ENCODE data around the gene PDXK. TPM values are rescaled to one million over a fixed set of nuclear protein-coding genes. Genes with fewer than 3 reads are reported as not detected.

PDXK gene
- total RNA-seq, 6 experiments from 2014 or later, result 154 to 160 (median 157) TPM

- Mint-ChIP-seq H3K36me3 (ENCODE audit: low read depth) (peaks cover 36% of the 10 kb centered on the region), H3K4me3 (no peak overlapping the region), H3K27me3 (ENCODE audit: insufficient read depth) (no peaks in the 10 kb centered on the region), H3K4me1 (ENCODE audit: low read depth) (no peaks in the 10 kb centered on the region), H3K27ac (no peak overlapping the region), H3K9me3 (no peaks in the 10 kb centered on the region)
- no peak for TF ChIP-seq CTCF (IDR thresholded peaks at IDR 0.05)
- DNase-seq, result no peak
These were observed 37.3 kb upstream of the PDXK start for GRCh38 chr21:43681650-43682049.

GRCh38 chr21:43684424-43684823 lies 34.5 kb upstream of the PDXK start:
- Mint-ChIP-seq H3K27ac (no peak overlapping the region), H3K4me3 (no peak overlapping the region), H3K4me1 (ENCODE audit: low read depth) (no peaks in the 10 kb centered on the region), H3K36me3 (ENCODE audit: low read depth) (peaks cover 22% of the 10 kb centered on the region), H3K9me3 (no peaks in the 10 kb centered on the region), H3K27me3 (ENCODE audit: insufficient read depth) (no peaks in the 10 kb centered on the region; the same call in 1 of the 2 replicates)
- TF ChIP-seq CTCF (IDR thresholded peaks at IDR 0.05), result no peak
- no peak for DNase-seq

- Mint-ChIP-seq H3K4me3 (no peak overlapping the region), H3K36me3 (ENCODE audit: low read depth) (peaks cover 22% of the 10 kb centered on the region), H3K9me3 (no peaks in the 10 kb centered on the region), H3K27me3 (ENCODE audit: insufficient read depth) (peaks cover 2% of the 10 kb centered on the region; the same call in 1 of the 2 replicates), H3K27ac (no peak overlapping the region), H3K4me1 (ENCODE audit: low read depth) (no peaks in the 10 kb centered on the region)
- no peak for DNase-seq
- TF ChIP-seq CTCF (IDR thresholded peaks at IDR 0.05), result no peak
These were observed 31.9 kb upstream of the PDXK start for GRCh38 chr21:43686811-43687565.

GRCh38 chr21:43687566-43688399 lies 31.1 kb upstream of the PDXK start:
- no peak for DNase-seq
- H3K4me1 Mint-ChIP-seq (ENCODE audit: low read depth), result no peaks in the 10 kb centered on the region
- TF ChIP-seq CTCF (IDR thresholded peaks at IDR 0.05), result no peak
- no peak overlapping the region for H3K27ac Mint-ChIP-seq
- peaks cover 2% of the 10 kb centered on the region; the same call in 1 of the 2 replicates for H3K27me3 Mint-ChIP-seq (ENCODE audit: insufficient read depth)
- H3K36me3 Mint-ChIP-seq (ENCODE audit: low read depth), result peaks cover 22% of the 10 kb centered on the region
- no peak overlapping the region for H3K4me3 Mint-ChIP-seq
- no peaks in the 10 kb centered on the region for H3K9me3 Mint-ChIP-seq

GRCh38 chr21:43688906-43689305 lies 30.0 kb upstream of the PDXK start:
- H3K27me3 Mint-ChIP-seq (ENCODE audit: insufficient read depth), result peaks cover 2% of the 10 kb centered on the region; the same call in 1 of the 2 replicates
- TF ChIP-seq CTCF (IDR thresholded peaks at IDR 0.05), result no peak
- no peak for DNase-seq
- H3K9me3 Mint-ChIP-seq, result no peaks in the 10 kb centered on the region
- H3K36me3 Mint-ChIP-seq (ENCODE audit: low read depth), result peaks cover 28% of the 10 kb centered on the region
- H3K27ac Mint-ChIP-seq, result no peak overlapping the region
- no peak overlapping the region for H3K4me3 Mint-ChIP-seq
- H3K4me1 Mint-ChIP-seq (ENCODE audit: low read depth), result no peaks in the 10 kb centered on the region

Measured in HFFc6 (cell line).